GM21526 (cell line): ENCODE measurements around the gene ARG2.

Source experiments
- ATAC-seq: cut with Tn5 transposase; IDR thresholded peaks from one replicate; pipeline ENCODE4 v1.9.1; 2021; ENCODE audit warnings: moderate library complexity; ENCODE audit not compliant: unreplicated experiment, low FRiP score

The ARG2 gene

GRCh38 chr14:67619446-67620216 is at the start of gene ARG2:
Gene ARG2 (plus strand): TSS chr14:67619920. CDS start chr14:67619978, 58 bp downstream.
- ATAC-seq = peak; percentile 86

DNA sequence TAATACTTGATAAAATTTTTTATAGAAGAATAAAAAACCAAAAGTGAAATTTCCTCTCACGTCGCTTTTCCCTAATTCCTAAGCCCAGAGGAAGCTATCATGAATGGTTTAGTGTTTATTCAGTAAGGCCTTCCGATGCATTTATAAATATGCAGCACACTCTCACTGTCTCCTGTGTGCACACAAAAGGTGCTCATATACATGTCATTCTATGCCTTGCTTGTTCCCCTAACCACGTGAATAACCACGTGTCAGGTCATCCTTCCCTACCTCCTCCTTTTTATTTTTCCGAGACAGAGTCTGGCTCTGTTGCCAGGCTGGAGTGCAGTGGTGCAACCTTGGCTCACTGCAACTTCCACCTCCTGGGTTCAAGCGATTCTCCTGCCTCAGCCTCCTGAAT is 49.3 kb upstream of the ARG2 start:
- no peak for ATAC-seq

DNA sequence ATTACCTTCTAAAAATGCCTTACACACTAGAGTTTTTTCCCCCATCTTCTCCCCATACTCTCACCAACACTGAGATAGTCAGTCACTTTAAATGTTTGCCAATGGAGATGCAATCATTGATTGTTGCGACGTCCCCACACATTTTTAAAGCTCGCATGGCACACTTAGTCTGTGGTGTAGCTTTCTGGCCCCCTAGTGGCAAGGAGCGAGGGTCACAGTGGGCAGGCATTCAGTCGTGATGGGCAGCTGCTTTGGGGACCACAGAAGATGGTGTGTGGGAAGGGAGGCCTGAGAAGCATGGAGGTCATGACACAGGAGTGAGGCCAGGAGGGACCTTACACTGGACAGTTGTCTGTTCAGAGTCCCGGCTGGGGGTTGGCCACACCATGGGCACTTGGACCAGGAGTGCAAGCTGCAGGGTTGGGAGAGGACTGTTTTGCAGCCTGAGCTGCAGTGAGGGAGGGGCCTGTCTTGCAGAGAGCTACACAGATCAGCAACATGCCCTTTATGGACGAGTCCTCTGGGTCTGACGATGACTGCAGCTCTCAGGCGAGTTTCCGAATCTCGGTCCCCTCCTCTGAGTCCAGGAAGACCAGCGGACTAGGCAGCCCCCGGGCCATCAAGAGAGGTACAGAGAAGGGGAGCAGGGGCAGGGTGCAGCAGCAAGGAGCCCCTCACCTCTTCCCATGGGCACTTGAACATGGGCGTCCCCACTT is 48.3 kb upstream of the ARG2 start:
- no peak for ATAC-seq

DNA sequence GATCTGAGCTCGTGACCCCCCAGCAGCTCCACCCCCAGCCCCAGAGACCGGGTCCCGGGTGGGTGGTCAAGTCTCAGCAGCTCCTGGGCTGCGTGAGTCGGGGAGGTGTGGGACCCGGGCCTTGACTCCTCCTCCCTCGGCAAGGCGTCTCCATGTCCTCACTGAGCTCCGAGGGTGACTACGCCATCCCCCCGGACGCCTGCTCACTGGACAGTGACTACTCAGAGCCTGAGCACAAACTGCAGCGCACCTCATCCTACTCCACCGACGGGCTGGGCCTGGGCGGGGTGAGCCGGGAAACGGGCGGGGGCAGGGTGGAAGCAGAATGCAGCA is 47.8 kb upstream of the ARG2 start:
- no peak for ATAC-seq

- ATAC-seq = no peak
These were observed 47.1 kb upstream of the ARG2 start for GRCh38 chr14:67572608-67573007.

DNA sequence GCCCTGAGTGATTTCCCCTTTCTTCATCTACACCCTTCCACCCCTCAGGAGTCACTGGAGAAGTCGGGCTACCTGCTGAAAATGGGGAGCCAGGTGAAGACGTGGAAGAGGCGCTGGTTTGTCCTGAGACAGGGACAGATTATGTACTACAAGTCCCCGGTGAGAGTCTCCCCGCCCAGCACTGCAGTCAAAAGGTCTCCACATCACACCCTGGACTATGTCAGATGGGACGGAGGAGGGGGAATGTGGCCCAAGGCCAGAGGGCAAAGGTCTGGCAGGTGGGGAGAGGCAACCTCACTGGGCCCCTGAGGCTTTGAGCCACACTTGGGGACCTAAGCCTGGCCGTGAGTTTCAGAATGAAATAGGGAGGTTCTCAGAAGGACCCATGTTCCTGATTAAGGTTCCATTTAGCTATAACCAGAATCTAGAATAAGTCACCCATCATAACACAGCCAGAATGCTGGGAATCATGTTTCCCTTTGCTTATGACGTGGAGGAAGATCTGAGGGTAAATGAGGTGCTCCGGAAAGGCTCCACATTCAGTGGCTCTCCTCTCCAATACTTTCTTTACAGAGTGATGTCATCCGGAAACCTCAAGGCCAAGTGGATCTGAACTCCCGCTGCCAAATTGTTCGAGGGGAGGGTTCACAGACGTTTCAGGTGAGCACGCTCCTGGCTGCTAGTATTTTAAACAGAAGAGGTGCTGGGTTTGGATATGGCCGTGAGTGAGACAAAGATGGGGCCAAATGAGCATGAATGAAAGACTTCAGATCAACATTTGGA is 46.3 kb upstream of the ARG2 start:
- ATAC-seq = no peak

- no peak for ATAC-seq
These were observed 45.6 kb upstream of the ARG2 start for GRCh38 chr14:67574156-67574555.

DNA sequence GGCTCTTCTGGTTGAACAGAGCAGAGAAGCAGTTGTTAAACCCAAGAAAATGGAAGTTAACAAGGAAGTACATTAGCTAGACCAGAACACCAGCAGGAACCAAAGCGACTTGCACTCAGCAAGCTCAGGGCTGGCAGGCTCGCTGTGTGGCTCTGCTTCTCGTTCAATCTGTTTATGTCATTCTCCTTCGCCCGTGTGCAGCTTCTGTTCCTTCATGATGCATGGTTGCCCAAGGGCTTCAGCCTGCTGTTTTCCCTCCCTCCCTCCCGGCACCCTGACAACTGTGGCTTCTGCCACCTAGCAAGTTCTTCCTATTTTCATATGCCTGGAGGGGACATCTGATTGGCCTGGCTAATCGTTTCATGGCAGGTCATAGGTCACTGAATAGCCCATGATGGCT is 44.9 kb upstream of the ARG2 start:
- ATAC-seq = no peak

- no peak for ATAC-seq
These were observed 44.0 kb upstream of the ARG2 start for GRCh38 chr14:67575684-67576083.

- ATAC-seq = no peak
These were observed 43.3 kb upstream of the ARG2 start for GRCh38 chr14:67576216-67576955.

DNA sequence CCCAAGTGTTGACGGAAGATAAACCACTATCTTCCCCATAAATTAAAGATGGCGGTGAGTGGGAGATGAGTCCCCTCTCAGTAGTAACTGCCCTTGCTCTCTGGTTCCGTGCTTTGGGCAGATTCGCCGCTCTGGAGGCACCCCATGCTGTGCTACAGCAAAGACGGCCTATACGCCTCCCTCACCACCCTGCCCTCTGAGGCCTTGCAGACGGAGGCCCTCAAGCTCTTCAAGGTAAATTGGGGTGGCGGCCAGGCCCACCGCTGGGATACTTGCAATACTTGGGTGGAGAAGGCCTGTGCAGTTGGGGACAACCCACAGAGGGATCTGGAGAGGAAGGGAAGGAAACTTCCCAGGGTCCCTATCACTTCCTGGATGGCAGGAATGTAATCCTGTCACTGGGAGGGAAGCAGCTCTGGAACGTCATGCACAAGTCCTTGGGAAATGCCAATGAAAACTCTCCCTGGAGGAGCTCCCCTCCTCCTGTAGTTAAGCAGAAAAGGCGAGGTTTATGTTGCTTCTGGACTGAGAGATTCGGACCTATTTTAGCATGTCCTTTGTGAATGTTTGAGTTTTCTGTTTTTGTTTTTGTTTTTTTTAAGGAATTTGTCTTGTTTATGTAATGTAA is 42.4 kb upstream of the ARG2 start:
- ATAC-seq = no peak

DNA sequence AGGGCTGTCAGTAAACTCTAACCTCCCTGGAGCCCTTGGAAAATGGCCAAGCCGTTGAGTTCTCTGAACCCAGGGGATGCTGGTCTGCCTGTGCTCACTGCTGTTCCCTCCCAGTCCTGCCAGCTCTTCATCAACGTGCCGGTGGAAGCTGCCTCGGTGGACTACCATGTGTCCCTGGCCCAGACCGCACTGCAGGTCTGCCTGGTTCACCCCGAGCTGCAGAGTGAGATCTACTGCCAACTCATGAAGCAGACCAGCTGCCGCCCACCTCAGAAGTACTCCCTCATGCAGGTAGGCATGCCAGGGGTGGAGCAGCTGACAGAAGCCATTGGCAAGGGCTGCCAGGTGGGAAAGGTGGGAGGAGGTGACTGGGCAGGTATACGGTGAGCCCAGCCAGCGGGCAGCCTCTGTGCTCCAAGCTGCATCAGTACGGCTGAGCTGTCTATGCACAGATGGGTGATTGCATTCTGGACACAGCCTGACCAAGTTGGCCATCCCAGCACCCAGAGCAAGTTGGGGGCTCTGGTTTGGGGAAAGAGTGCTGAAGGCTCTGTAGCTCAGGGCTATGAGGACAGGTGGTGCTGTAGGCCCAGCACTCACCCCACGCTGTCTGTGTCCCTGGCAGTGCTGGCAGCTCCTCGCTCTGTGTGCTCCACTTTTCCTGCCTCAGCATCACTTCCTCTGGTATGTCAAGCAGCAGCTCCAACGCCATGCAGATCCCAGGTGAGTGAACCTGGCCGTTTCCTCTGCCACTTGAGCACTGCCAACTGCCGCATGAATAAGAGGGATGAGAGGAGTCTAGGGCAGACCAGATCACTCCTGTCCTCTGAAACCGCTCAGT is 41.6 kb upstream of the ARG2 start:
- ATAC-seq = no peak

DNA sequence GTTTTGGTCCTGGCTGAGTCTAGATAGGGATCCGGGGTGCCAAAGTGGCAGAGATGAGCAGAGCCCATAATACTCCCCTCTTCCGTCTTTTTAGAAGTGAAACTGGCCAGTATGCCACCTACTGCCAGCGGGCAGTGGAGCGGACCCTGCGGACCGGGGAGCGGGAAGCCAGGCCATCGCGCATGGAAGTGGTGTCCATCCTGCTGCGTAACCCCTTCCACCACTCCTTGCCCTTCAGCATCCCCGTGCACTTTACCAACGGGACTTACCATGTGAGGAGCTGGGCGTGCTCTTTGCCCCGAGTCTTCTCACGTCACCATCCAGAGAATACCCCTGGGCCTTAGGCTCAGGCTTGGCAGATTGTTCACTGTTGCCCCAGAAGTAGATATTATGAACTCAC is 40.7 kb upstream of the ARG2 start:
- no peak for ATAC-seq

DNA sequence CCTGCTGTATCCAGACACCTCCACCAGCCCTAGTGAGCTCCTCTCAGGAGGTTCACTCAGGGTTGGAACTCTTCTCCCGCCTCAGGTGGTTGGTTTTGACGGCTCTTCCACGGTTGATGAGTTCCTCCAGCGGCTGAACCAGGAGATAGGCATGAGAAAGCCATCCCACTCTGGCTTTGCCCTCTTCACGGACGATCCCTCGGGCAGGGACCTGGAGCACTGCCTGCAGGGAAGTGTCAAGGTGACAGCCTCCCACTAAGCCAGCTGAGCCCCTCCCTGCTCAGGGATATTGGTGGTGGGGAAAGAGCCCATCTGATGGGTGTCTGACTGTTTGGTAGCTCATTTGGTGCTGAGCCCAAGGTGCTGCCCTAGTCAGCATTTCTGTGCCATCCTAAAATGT is 40.1 kb upstream of the ARG2 start:
- no peak for ATAC-seq

DNA sequence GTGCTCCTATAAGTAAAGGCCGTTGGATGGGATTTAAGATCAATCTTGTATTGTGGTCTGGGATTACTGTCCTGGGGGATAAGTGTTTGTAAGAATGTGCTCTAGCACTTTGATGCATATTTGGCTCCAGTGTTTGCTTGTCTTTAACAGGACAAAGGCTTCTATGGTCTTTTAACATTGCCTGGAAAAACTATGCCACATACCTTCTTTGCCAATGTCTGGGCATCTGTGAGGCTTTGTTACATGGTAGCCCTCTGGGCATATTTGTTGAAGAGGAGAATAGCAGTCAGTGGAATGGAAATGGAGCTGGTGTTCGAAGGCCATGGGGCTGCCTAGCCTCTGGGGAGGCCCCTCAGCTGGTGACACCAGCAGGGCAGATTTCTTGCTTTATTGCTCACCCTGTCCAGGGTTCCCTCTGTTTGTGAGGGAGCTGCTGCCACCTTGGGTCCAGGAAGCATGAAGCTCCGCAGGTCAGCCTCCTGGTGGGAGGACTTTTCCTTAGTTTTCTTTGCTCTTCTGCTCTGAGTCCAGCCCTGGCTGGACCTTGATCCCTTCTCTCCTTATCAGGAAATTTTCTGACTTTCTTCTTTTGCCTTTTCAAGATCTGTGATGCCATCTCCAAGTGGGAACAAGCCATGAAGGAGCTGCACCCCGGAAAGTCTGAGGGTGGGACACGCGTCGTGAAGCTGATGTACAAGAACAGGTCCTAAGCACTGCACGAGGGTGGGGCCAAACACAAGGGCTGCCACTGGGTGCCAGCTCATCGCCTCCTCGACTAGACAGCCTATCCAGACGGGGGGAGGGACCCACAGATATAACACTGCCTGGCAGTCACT is 39.2 kb upstream of the ARG2 start:
- no peak for ATAC-seq

DNA sequence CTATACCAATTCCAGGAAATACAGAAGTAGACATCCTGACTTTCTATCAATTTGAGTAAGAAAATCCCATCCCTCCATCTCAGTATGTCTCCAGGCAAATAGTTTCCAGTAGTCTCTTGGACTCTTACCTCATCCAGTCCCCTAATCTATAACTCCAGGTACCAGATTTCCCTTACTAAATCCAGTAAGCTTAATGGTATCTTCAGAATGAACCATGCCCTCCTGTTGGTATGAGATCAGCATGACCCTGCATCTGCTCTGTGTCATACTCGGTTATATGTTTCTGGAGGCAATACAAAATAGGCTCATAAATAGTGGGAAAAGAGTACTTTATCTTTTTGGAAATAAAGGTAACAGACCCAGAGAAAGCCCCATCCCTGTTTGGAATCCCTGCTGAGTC is 38.1 kb upstream of the ARG2 start:
- ATAC-seq = no peak

DNA sequence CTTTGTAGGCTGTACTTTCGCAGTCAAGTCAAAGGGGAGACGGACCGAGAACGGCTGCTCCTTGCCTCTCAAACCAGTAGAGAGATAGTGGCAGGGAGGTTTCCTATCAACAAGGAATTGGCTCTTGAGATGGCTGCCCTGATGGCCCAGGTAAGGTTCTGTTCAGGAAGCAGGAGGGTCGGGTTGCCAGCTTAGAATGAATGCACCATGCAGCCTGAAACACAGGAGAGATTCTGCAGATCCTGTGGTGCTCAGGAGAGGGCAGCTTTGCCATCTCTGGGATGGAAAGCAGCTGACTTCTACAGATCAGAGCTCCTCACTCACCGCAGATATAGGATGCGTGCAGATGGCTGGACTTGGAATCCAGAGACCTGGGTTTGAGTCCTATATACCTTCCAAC is 37.7 kb upstream of the ARG2 start:
- no peak for ATAC-seq

GRCh38 chr14:67583711-67584644 is 35.7 kb upstream of the ARG2 start:
- ATAC-seq = no peak
